Stimulated activated CD4-positive, alpha-beta T cell treated with anti-CD3 and anti-CD28 coated beads, Interleukin-12 subunit alpha, Interleukin-12 subunit beta, amount 100 ng/mL, for 24 hours (primary cell): ENCODE measurements around the gene MYO7B.

Experiments used
- DNase-seq, 2 experiments: peaks; one replicate each; pipeline ENCODE4 v3.0.0-alpha.2; 2020; ENCODE audit warnings: low read depth in 2 of 2

The MYO7B gene

GRCh38 chr2:127572841-127573240, 37.4 kb downstream of the MYO7B start:
- DNase-seq = no peak

DNA sequence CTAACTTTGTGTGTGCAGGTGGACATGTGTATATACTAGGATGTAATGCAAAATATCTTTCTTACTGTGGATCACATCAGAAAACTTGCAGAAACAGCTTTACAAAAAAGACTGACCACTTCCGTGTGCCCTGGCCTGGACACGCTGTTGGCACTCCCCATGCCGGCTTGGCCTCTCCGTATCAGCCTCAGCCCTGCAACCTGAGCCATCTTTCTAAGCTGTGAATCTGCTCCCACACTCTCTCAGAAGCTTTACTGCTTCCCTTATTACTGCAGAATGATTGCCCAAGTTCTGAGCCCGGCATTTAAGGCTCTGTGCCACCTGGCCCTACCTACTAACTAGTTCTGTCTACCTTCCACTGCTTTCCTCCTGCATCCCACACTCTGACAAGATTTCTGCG, 37.8 kb downstream of the MYO7B start:
- DNase-seq = no peak

DNA sequence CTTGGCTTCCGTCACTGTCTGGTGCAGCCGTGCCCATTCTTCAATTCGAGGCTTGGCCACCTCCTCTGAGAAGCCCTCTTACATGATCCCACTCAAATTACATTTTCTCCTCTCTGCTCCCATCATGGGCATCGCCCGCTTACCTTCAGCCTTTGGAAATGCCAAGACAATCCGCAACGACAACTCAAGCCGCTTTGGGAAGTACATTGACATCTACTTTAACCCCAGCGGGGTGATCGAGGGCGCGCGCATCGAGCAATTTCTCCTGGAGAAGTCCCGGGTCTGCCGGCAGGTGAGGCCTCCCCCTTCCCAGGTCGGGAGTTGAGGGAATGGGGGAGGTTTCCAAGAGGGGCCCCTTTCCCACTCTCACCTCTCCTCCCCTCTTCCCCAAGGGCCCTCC, 38.3 kb downstream of the MYO7B start:
- no peak for DNase-seq

- no peak for DNase-seq
These were observed 39.2 kb downstream of the MYO7B start for GRCh38 chr2:127574656-127575055.

GRCh38 chr2:127575185-127575765, 39.8 kb downstream of the MYO7B start:
- DNase-seq = no peak

DNA sequence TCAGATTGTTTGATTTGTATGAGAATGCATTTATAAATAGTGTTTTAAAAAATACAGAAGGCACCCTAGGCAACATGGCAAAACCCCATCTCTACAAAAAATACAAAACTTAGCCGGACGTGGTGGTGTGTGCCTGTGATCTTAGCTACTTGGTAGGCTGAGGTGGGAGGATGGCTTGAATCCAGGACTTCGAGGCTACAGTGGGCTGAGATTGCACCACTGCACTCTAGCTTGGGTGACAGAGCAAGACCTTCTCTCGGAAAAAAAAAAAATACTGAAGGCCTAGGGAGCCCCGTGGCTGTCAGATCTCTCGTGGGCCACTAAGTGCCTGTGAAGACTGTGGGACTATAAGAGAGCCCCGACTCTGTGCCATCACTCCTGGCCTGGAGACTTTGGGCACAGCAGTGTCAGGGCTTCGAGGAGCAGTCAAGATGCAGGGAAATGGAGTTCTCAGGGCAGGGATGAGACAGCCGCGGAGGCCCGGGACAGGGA, 40.5 kb downstream of the MYO7B start:
- no peak for DNase-seq

- DNase-seq = no peak
These were observed 41.1 kb downstream of the MYO7B start for GRCh38 chr2:127576433-127577207.

GRCh38 chr2:127577208-127577475, 41.7 kb downstream of the MYO7B start:
- DNase-seq = no peak

- no peak for DNase-seq
These were observed 42.0 kb downstream of the MYO7B start for GRCh38 chr2:127577503-127577902.

GRCh38 chr2:127577973-127578372, 42.5 kb downstream of the MYO7B start:
- DNase-seq = no peak

- DNase-seq = no peak
These were observed 42.9 kb downstream of the MYO7B start for GRCh38 chr2:127578411-127578810.

DNA sequence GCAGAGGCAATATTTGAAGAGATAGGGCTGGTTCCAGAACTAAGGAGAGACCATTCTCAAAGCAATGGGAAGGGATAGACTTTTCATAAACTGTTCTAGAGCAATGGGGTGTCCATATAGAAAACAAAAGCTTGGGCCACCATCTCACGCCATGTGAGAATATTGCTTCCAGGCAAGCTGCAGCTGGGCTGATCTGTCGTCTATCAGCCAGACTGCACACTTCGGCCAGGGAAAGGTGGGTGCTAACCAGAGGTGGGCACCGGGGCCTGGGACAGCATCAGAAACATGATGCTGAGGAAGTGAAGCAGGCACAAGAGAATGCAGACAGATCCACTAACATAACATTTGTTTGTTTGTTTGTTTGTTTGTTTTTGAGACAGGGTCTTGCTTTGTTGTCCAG, 43.7 kb downstream of the MYO7B start:
- no peak for DNase-seq

GRCh38 chr2:127580167-127581049, 44.9 kb downstream of the MYO7B start:
- DNase-seq = no peak

GRCh38 chr2:127581050-127581345, 45.5 kb downstream of the MYO7B start:
- no peak for DNase-seq

DNA sequence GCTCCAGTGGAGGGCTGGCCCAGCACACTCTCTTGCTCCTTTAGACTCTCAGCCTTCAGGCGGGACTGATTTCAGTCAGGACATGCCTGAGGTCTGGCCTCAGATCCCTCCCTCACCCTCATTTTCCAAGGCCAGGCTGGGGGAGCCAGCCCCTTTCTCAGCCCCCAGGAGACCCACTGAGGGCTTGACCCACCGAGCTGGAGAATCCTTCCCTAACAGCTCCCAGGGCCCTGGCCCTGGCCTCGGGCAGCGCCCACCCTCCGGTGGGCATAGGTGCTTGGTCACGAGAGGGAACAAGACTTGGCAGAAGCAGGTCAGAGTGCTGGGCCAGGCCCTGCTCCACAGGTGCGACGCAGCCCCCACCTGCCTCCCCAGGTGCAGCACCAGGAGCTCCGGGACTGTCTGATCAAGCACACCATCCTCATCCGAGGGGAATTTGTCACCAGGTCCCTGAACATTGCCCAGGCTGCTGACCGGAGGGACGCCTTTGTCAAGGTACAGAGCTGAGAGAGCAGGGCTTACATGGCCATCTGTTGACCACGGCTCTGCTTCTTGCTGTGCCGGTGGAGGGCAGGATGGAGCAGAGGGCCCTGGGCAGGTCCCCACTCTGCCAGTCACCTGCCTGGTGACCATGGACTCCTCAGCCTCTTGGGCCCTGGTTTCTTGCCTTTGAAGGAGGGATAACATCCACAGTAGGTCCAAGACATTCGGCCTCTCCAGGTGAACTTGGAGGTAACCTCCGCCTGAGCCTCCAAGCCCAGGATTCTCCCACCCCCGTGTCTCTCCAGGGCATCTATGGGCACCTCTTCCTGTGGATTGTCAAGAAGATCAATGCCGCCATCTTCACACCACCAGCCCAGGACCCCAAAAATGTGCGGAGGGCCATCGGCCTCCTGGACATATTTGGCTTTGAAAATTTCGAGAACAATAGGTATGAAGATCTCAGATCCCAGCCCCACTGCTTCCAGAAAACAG, 46.3 kb downstream of the MYO7B start:
- DNase-seq = no peak

DNA sequence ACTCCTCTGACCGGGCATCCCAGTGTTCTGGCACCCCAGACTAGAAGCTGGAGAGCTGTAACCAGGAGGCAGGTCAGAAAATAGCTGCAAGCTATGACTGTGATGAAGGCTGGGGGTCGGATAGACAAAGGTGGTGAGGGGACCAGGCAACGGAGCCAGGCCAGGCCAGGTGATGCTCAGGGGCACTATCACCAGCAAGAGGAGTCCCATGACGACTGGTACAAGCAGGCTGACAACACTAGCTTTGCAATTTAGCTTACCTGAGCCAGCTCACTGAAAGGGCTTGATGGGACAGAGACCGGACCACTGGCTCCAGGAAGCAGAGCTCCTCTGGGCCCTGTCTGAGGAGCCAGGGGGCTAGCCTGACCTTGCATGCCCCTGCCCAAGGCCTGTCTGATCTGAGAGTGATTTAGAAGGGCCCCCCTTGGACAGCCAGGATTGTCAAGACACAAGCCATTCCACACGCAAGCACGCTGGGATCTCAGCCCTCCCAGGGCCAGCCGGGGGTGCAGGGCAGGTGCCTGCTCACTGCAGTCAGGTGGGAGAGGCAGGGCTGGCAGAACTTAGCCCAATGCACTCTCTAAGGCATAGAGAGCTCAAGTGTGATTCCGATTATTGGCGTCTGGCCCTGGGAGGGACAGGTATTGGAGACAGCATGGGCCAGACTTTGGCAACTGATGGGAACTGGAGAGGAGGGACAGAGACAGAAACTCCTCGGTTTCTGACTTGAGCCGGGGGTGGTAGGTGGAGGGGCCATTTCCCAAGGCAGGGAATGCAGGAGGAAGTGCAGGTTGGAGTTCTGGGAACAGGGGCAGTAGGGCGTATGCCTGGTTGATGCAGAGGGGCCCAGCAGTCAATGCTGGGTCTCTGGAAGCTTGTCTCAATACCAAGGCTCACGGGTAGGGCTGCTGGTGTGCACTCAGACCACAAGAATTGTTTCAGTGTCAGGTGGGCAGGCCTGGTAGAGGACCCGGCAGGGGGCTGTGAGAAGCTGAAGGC, 47.7 kb downstream of the MYO7B start:
- DNase-seq = no peak

GRCh38 chr2:127584047-127584446, 48.6 kb downstream of the MYO7B start:
- DNase-seq = no peak

DNA sequence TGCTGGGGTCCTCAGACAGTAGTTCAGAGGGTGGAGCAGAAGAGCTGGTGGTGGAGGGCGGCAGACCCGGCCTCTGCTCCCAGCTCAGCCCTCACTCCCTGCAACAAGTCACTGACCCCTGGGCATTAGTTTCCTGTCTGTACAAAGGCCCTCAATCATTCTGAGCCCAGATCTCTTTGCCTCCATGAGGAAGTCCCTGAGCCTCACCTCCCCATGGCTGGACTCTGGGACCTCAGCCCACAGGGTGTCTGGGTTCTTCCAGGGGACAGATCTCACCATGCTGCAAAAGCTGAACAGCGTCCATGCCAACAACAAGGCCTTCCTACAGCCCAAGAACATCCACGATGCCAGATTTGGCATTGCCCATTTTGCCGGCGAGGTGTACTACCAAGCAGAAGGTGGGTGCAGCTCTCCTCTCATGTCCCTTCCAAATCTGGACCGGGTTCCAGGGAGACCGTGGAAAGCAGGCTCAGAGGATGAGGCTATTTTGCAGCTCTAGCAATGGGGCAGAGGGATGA, 49.1 kb downstream of the MYO7B start:
- no peak for DNase-seq

- no peak for DNase-seq
These were observed 49.9 kb downstream of the MYO7B start for GRCh38 chr2:127585270-127585807.

- no peak for DNase-seq
These were observed 50.7 kb downstream of the MYO7B start for GRCh38 chr2:127586136-127586535.
